ENCODE data around the gene NPY5R.

Gene NPY5R

DNA sequence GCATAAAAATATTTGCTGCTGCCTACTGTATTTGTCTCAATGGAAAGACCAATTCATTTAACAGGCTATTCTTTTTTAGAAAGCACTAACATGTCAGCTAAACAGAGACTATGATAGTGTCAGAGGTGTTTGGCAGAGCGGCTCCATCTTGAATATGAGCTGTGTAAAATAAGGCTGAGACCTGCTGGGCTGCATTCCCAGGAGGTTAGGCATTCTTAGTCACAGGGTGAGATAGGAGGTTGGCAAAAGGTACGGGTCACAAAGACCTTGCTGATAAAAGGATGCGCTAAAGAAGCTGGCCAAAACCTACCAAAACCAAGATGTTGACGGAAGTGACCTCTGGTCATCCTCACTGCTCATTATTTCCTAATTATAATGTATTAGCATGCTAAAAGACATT, 41.8 kb downstream of the NPY5R start:
- no peaks in the 10 kb centered on the region for H3K27me3 ChIP-seq (ENCODE audit: control insufficient read depth, insufficient read depth, low read length)
- no peak overlapping the region for H3K4me3 ChIP-seq (ENCODE audit: low read length)
- H3K9me3 ChIP-seq (replicated peaks; ENCODE audit: low read length) = no peaks in the 10 kb centered on the region
- H3K36me3 ChIP-seq (ENCODE audit: insufficient read depth, low read length) = no peaks in the 10 kb centered on the region
- H3K4me2 ChIP-seq (ENCODE audit: low read length) = no peak overlapping the region
- no peaks in the 10 kb centered on the region for H3K4me1 ChIP-seq (ENCODE audit: control insufficient read depth, insufficient read depth, low read length)
- no peak overlapping the region for H3K9ac ChIP-seq (ENCODE audit: low read depth, low read length)

DNA sequence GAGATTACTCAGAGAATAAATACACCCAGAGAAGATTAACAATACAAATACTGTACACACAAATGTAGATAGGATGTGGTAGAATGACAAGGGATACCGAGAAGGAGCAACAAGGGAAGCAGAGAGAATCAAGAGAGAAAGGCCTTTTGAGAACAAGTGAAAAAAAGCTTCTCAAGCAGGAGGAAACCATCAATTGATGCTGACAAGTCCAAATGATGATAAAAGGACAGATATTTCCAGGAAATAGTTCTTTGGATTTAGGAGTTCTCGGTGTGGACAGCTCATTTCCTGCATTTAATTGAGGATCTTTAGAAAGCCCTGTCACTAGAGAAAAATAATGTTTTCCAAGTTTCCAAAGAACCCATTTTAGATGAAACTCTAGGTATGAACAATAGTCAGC, 48.1 kb downstream of the NPY5R start:
- no peaks in the 10 kb centered on the region for H3K9me3 ChIP-seq (replicated peaks; ENCODE audit: low read length)
- H3K36me3 ChIP-seq (ENCODE audit: insufficient read depth, low read length) = no peaks in the 10 kb centered on the region
- H3K27me3 ChIP-seq (ENCODE audit: control insufficient read depth, insufficient read depth, low read length) = no peaks in the 10 kb centered on the region
- no peak overlapping the region for H3K4me2 ChIP-seq (ENCODE audit: low read length)
- H3K9ac ChIP-seq (ENCODE audit: low read depth, low read length) = no peak overlapping the region
- no peak overlapping the region for H3K4me3 ChIP-seq (ENCODE audit: low read length)
- H3K4me1 ChIP-seq (ENCODE audit: control insufficient read depth, insufficient read depth, low read length) = no peaks in the 10 kb centered on the region

DNA sequence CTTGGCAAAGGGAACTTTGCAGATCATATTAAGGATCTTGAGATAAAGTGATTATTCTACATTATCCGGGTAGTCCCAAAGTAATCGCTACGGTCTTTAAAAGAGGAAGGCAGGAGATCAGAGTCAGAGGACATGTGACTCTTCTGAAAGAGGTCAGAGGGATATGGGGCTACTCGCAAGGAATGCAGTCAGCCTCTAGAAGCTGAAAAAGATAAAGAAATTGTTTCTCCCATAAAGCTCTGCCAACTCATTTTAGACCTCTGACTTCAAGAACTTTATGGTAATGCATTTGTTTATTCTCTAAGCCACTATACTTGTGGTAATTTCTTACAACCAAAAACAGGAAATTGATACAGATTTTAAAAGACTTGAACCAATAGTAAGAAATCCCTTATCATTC, 48.6 kb downstream of the NPY5R start:
- Histone ChIP-seq H3K36me3 (ENCODE audit: insufficient read depth, low read length) (no peaks in the 10 kb centered on the region), H3K27me3 (ENCODE audit: control insufficient read depth, insufficient read depth, low read length) (no peaks in the 10 kb centered on the region), H3K9ac (ENCODE audit: low read depth, low read length) (no peak overlapping the region), H3K4me3 (ENCODE audit: low read length) (no peak overlapping the region), H3K4me1 (ENCODE audit: control insufficient read depth, insufficient read depth, low read length) (no peaks in the 10 kb centered on the region), H3K9me3 (replicated peaks; ENCODE audit: low read length) (no peaks in the 10 kb centered on the region), H3K4me2 (ENCODE audit: low read length) (no peak overlapping the region)

DNA sequence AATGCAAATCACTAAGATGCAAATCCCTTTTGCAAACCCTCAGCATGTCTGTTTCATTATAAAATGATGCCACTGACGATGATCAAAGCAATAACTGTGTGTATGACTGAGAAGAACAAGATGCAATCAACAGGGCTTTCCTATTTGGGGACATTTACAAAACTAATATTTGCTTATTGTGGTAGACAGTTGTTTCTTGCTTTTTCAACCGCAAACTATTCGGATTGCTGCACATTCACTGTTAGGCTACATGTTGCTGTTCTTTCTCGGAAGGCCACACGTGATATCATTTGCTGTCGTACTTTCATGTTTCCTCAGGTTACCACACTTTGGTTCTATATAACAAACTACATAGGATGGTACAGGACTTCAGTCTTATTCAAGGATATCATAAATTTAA, 49.8 kb downstream of the NPY5R start:
- H3K9me3 ChIP-seq (replicated peaks; ENCODE audit: low read length) = no peaks in the 10 kb centered on the region
- H3K4me2 ChIP-seq (ENCODE audit: low read length) = no peak overlapping the region
- no peak overlapping the region for H3K4me3 ChIP-seq (ENCODE audit: low read length)
- H3K4me1 ChIP-seq (ENCODE audit: control insufficient read depth, insufficient read depth, low read length) = no peaks in the 10 kb centered on the region
- no peaks in the 10 kb centered on the region for H3K27me3 ChIP-seq (ENCODE audit: control insufficient read depth, insufficient read depth, low read length)
- no peak overlapping the region for H3K9ac ChIP-seq (ENCODE audit: low read depth, low read length)
- no peaks in the 10 kb centered on the region for H3K36me3 ChIP-seq (ENCODE audit: insufficient read depth, low read length)

DNA sequence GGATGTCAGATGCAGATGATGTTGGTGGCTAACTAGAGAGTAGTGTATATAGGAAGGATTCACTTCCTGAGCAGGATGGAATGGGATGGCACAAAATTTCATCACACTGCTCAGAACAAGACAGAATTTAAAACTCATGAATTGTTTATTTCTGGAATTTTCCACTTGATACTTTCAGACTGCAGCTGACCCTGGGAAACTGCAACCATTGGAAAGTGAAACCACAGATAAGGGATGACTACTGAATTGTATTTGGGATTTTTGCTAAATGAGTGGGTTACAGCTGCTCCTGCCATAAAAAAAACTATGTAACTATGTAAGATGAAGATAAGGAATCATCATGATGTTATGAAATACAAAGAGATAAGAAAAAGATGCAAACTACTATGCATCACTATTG, 51.4 kb downstream of the NPY5R start:
- H3K4me2 ChIP-seq (ENCODE audit: low read length) = no peak overlapping the region
- no peak overlapping the region for H3K4me3 ChIP-seq (ENCODE audit: low read length)
- no peaks in the 10 kb centered on the region for H3K36me3 ChIP-seq (ENCODE audit: insufficient read depth, low read length)
- H3K27me3 ChIP-seq (ENCODE audit: control insufficient read depth, insufficient read depth, low read length) = no peaks in the 10 kb centered on the region
- no peak overlapping the region for H3K9ac ChIP-seq (ENCODE audit: low read depth, low read length)
- no peaks in the 10 kb centered on the region for H3K9me3 ChIP-seq (replicated peaks; ENCODE audit: low read length)
- no peaks in the 10 kb centered on the region for H3K4me1 ChIP-seq (ENCODE audit: control insufficient read depth, insufficient read depth, low read length)

DNA sequence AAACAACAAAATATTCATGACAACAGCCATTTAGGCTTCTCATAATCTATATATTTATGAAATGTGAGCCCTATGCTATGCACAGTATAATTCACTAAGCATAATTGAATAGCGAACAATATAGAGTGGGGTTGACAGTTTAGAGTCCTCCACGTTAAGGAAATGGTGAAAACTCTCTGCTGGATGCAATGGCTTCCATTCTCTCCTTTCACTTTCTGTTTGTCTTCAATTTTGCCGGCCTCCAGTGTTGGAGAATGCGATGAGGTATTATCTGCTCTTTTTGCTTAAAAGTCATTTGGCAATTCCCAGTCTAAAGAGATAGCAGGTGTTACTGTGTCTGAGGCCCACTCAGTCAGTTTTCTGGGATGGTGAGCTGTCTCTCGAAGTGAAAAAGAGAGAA, 52.1 kb downstream of the NPY5R start:
- Histone ChIP-seq H3K9ac (ENCODE audit: low read depth, low read length) (no peak overlapping the region), H3K9me3 (replicated peaks; ENCODE audit: low read length) (no peaks in the 10 kb centered on the region), H3K36me3 (ENCODE audit: insufficient read depth, low read length) (no peaks in the 10 kb centered on the region), H3K4me3 (ENCODE audit: low read length) (no peak overlapping the region), H3K4me1 (ENCODE audit: control insufficient read depth, insufficient read depth, low read length) (no peaks in the 10 kb centered on the region), H3K27me3 (ENCODE audit: control insufficient read depth, insufficient read depth, low read length) (no peaks in the 10 kb centered on the region), H3K4me2 (ENCODE audit: low read length) (no peak overlapping the region)

DNA sequence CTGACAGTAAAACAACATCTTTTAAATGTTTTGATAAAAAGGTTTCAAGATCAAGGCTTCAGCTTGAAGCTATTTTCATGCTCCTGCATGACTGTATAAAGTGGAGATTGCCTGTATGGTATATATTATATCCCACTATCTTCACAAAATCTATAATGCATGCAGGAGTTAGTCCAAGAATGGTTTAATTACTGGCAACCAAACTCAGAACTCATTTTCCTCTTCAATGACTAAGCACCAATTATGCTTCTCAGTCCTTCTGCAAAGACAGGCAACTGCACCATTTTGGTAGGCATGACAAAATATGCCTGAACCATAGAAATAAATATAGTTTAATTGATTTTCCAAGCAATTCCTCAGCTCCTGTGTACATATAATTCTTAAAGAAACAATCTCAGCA, 54.5 kb downstream of the NPY5R start:
- H3K4me1 ChIP-seq (ENCODE audit: control insufficient read depth, insufficient read depth, low read length) = no peaks in the 10 kb centered on the region

DNA sequence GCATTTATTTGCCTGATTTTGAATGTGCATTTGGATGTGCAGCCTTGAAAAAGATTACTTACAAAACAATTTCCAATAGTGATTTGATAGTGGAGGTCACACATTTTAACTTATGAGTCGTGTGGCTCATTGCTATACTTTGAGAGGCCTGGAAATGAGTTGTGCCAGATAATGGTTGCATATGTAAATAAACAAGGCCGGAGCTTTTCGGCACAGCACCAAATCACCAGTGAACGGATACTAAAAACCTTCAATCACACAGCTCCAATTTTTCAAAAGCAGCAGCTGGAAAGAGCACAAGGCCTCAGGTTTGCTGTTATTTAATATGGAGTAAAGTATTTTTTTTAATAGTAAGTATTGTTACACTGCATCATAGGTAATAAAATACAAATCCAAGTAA, 57.2 kb downstream of the NPY5R start:
- Histone ChIP-seq H3K9ac (ENCODE audit: low read depth, low read length) (no peak overlapping the region), H3K9me3 (replicated peaks; ENCODE audit: low read length) (no peaks in the 10 kb centered on the region), H3K4me2 (ENCODE audit: low read length) (no peak overlapping the region), H3K4me1 (ENCODE audit: control insufficient read depth, insufficient read depth, low read length) (no peaks in the 10 kb centered on the region), H3K4me3 (ENCODE audit: low read length) (no peak overlapping the region), H3K27me3 (ENCODE audit: control insufficient read depth, insufficient read depth, low read length) (no peaks in the 10 kb centered on the region), H3K36me3 (ENCODE audit: insufficient read depth, low read length) (no peaks in the 10 kb centered on the region)

More for the DNA sequence above, 54.5 kb downstream of the NPY5R start:
- Histone ChIP-seq H3K36me3 (ENCODE audit: insufficient read depth, low read length) (no peaks in the 10 kb centered on the region), H3K4me2 (ENCODE audit: low read length) (no peak overlapping the region), H3K4me3 (ENCODE audit: low read length) (no peak overlapping the region), H3K9ac (ENCODE audit: low read depth, low read length) (no peak overlapping the region), H3K9me3 (replicated peaks; ENCODE audit: low read length) (no peaks in the 10 kb centered on the region), H3K27me3 (ENCODE audit: control insufficient read depth, insufficient read depth, low read length) (no peaks in the 10 kb centered on the region)
